Embryonic facial prominence (tissue), 1 donor: ENCODE measurements around the gene ZNF148.

Source experiments
- DNase-seq: peaks from one replicate; pipeline ENCODE4 v3.0.0-alpha.2; 2016; ENCODE audit errors: extremely low spot score

The ZNF148 gene

DNA sequence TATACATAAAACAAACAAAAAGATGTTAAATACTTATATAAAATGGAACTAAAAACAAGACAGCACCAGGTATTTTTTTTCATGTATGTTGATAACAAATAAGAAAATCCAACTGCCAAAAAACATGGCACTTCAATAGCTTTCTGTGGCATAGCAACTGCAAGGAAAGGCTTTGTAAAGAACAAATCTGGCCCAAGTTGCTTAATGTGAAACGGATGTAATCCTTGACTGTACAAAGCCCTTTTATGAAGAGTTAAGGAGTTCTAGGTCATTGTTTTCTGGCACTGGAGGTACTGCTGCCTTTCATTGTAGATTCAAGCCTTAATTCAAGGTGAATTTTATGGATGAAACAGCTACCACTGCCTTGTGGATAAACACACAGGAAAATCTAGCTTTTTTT lies 93.7 kb downstream of the ZNF148 start:
- no peak for DNase-seq

DNA sequence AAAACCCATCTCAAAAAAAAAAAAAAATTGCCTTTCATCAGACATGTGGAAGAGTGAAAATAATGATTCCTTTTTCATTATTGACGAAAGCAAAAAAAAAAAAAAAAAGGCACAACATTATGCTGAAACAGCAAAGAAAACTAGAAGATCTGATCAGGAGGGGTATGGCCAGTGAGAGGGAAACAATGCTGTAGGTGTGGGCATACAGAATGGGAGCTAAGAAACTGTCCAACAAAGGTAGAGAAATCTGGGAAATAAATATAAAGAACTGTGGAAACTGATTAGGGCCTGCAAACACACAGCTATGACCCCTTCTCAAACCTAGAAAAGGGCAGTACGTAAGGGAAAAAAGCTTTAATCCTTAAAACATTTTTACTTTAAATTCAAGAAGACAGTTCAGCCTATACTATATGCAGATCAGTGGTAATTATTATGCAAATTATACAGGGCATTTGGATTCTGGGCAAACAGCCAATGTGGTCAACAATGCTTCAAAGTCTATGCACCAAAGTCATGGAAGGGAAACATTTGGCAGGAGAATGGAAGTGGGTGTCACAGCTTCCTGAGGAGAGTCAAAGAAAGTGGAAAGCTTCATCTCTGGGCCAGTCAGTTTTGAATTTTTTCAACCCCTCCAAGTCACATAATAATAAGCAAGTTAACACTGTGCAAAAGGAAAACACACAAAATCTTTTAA lies 94.3 kb downstream of the ZNF148 start:
- DNase-seq: no peak

DNA sequence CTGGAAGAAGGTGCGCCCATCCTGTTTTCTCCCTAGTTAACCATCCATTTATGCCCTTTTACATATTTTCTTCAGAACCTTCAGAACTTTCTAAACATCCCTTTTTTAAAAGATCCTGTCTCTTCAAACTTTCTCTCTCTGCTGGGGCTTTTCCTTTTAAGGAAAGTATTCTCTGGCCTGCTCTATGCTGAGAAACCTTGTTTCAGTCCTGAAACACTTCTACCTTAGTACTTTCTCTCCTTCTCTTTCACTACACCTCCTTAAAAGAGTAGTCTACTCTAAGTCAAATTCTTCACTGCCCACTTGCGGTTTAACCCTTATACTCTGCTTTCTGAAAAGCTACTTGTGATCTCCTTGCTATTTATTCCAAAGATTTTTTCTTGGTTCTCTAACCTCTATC lies 97.0 kb downstream of the ZNF148 start:
- DNase-seq: no peak

DNA sequence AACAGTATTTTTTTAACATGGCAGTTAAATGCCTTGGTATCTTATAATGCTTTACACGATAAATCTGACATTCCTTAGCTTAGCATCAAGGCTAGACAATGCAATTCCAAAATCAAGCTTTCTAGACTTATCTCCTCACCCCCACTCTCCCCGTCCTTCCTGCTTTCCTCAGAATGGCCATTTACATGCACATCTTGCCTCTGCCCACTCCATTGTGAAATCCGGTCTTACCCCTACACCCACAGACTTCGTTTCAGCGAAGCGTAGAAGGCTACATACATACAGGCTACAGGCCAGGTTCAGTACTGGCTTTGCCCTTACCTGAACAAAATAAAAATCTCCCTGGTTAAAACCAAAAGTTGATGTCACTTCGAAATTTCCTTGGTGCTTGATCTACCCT lies 104.0 kb downstream of the ZNF148 start:
- DNase-seq: no peak

DNA sequence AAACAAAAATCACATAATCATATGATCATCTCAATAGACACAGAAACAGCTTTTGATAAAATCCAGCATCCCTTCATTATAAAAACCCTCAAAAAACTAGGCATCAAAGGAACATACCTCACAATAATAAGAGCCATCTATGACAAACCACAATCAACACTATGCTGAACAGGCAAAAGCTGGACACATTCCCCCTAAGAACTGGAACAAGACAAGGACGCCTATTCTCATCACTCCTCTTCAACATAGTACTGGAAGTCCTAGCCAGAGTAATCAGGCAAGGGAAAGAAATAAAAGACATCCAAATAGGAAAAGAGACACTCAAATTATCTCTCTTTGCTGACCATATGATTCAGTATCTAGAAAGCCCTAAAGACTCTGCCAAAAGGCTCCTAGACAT lies 107.7 kb downstream of the ZNF148 start:
- no peak for DNase-seq

DNA sequence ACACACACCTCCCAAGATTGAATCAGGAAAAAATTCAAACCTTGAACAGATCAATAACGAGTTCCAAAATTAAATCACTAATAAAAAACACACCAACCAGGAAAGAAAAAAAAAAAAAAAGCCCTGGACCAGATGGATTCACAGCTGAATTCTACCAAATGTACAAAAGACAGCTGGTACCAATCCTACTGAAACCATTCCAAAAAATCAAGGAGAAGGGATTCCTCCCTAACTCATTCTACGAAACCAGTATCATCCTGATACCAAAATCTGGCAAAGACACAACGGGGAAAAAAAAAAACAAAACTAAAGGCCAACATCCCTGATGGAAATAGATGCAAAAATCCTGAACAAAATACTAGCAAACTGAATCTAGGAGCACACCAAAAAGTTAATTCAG lies 108.2 kb downstream of the ZNF148 start:
- no peak for DNase-seq

DNA sequence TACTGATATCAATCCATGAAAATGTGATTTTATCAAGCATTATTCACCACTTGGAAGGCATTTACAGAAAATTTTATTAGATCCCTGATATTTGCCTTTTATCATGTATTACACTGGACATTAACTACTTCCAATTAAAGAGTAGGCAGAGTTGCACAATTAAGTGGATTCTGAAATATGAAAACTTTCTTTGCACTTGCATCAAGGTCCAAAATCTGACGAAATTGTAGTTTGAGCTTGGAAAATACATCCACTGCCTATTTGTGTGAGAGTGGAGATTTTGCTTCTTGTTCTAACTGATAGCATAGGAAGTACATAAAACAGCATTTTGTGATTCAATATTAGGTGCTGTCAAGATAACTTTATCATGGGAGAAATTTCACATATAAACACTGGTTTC lies 113.0 kb downstream of the ZNF148 start:
- DNase-seq: no peak

DNA sequence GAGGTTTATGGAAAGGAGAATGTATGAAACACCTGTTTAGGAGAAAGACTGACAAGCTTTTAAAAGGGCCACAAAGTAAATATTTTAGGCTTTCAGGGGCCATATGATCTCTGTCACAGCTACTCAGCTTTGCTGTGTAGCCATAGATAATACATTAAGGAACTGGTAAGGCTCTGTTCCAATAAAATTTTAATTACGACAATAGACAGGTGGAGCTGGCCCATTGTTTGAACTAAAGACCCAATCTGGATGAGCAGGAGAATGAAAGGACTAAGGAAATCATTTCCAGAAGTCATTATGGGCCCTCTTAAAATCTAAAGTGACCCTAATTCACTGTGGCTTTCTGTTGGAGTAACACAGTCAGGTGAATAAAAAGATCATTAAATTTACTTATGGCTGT lies 114.1 kb downstream of the ZNF148 start:
- DNase-seq: no peak

DNA sequence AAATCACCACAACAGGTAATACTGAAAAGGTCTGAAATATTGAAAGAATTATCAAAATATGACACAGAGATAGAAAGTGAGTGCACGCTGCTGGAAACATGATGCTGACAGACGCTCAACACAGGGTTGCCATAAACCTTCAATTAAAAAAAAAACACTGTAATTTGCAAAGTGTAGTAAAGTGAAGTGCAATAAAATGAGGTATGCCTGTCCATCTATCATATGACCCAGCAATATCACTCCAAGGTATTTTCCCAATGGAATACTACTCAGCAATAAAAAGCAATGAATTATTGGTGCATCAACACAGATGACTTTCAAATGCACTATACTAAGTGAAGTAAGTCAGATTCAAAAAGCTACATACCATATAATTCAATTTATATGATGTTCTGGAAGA lies 115.0 kb downstream of the ZNF148 start:
- no peak for DNase-seq

DNA sequence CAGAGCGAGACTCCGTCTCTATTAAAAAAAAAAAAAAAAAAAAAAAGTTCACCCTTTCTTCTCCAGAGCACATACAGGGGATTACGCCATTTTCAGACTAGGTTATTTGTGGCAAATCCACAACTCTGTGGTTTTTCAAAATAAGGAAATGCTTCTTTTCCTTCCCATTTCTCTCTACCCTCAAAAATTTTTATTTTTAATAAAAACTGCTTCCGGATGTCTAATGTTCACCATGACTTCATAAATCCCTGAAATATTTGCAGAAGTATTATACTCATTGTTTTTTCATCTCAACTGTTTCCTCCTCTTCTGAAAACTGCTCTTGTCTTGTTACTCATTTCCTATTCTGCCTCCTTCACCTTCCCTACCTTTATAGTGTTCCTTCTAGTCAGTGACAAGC lies 117.6 kb downstream of the ZNF148 start:
- DNase-seq: no peak

DNA sequence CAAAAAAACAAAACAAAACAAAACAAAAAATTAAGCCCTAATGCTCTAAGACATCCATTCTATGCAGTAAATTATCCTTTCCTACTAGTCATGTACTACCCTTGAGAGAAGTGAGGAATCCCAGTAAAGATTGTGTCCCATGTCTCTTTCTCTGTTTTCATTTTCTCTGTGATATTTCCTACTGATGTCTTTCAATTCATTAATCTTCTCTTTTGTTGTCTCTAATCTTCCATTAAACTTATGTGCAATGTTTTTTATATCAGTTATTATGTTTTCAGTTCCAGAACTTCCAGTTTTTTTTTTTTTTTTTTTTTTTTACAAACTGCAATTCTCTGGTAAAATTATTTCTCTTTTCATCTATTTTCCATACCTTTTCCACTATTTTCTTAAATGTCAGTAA lies 118.5 kb downstream of the ZNF148 start:
- DNase-seq: no peak

DNA sequence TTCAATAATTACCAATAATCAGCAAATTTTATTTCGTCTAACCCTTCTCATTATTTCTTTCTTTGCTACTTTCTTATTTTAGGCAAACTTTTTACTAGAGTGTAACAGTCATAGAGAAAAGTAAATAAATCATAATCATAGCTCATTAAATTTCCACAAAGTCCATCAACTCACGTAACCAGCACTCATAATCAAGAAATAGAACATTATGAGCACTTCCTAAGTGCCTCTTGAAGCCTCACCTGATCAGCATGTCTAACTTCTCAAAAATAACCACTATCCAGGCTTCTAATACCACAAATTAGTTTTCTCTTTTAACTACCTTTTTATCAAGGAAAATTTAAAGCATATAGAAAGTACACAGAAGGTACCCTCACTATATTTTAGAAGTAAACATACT lies 124.2 kb downstream of the ZNF148 start:
- no peak for DNase-seq

DNA sequence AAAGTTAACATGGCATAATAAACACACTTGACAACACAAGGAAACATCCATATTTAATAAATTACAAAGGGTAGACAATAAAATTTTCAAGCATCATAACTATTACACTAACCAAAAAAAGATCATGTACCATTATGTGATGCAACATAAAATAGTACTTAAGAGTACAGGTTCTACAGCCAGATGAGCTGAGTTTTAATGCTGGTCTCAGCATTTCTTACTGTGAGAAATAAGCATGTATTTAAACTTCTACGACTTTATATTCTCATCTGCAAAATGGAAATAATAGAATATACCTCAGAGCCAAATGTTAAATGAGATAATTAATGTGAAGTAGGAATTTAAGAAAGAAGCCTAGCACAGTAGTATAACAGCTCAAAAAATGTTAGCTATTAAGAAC lies 128.9 kb downstream of the ZNF148 start:
- DNase-seq: no peak

DNA sequence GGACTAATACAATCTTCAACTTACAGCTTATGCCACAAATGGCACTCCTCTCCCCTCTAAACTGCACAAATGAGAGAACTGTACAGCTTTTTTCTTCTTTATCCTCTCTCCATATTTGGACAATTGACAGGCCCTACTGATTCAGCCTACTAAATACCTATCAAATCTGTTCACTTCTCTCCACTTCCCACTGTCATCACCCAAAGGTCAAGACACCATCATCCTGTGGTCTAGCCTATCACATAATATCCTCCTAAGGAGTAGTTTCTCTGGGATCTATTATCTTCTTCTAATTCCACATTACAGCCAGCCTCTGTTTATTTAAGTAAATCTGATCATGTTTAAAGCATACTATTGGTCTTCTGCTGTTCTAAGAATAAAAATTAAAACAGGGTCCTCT lies 129.6 kb downstream of the ZNF148 start:
- no peak for DNase-seq

DNA sequence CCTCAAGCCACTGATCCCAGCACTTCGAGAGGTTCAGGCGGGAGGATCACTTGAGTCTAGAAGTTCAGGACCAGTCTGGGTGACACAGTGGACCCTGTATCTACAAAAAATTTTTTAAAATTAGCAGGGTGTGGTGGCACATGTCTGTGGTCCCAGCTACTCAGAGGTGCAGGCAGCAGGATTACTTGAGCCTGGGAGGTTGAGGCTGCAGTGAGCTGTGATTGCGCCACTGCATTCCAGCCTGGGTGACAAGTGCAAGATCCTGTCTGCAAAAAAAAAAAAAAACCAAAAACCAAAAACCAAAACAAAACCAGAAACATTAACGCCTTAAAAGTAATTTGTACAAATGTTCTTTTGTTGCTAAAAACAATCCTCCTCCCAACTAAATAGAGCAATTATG lies 134.6 kb downstream of the ZNF148 start:
- no peak for DNase-seq

DNA sequence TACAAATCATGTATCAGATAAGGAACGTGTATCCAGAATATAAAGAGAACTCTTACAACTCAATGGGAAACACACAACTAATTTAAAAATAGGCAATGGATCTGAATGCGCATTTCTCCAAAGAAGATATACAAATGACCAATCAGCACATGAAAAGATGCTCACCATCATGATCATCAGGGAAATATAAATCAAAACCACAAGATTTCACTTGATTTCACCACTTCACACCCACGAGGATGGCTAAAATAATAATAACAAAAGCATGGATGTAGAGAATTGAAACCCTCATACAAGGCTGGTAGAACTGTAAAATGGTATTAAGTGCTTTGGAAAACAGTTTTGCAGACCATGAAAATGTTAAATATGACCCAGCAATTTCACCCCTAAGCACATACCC lies 135.9 kb downstream of the ZNF148 start:
- no peak for DNase-seq

DNA sequence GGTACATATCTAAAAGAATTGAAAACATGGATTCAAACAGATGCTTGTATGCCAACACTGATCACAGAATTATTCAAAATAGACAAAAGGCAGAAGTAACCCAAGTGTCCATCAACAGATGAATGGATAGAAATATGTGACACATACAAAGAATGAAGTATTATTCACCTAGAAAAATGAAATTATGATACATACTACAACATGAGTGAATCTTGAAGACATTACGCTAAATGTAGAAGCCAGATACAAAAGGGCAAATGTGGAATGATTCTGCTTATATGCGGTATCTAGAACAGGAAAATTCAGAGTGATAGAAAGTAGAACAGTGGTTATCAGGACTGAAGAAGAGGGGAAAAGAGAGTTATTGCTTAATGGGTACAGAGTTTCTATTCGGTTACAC lies 136.4 kb downstream of the ZNF148 start:
- no peak for DNase-seq

DNA sequence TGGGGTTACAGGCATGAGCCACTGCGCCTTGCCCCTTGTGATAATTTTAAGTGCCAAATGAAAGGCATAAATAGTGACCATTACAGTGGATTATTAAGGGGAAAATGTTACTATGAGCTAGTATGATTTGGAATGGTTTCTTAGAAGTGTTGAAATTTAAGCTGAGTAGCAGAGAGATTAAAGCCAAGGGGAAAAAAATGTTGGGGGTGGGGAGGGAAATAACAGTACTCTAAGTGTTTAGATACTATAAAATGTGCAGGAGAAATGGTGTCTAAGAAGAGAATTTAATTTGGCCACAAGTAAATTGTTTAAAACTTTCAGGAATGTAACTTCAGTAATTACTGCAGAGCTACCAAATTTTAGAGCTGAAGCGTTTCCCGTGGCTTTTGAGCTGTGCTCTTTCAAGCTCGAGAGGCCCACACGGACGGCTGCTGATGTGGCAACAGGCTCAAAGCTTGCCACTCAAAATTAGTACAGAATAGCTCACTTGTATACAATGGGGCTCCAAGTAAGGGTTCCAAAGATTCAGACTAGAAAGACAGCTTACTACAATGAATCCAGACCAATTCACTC lies 138.7 kb downstream of the ZNF148 start:
- DNase-seq: no peak

DNA sequence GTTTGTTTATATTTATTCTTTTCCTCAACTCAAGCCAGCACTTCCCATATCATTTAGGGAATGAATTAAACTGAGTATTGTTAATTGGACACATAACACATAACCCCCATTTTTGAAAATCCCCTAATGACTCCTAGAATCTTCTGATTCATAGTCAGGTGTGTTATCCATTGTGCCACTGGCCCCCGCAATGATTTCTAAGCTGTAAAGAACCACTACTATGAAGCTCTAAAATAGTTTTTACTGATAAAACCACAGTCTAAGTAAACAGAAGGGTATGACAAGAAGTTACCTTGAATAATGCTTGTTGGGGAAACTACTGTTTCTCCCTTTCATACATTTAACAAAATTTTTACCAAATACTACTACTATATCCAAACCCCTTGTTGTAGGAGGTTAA lies 140.3 kb downstream of the ZNF148 start:
- DNase-seq: no peak

DNA sequence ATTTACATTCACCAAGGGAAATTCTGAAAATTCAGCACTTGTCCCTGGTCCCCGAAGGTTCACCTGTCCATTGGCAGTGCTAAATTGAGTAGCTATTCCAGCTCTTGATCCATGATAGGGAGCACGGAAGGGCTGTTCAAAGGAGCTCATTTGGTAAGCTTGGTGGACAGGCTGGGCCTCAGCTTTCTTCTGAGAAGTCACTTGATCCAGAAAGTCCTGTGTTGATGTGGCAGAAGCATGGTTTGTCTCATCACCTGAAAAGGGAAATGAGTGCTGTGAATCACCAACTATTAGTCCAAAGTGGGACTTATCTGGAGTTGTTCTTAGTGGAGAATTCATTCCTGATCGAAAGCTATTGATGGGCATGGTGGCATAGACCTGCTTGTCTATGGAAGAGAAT lies 142.7 kb downstream of the ZNF148 start:
- no peak for DNase-seq

DNA sequence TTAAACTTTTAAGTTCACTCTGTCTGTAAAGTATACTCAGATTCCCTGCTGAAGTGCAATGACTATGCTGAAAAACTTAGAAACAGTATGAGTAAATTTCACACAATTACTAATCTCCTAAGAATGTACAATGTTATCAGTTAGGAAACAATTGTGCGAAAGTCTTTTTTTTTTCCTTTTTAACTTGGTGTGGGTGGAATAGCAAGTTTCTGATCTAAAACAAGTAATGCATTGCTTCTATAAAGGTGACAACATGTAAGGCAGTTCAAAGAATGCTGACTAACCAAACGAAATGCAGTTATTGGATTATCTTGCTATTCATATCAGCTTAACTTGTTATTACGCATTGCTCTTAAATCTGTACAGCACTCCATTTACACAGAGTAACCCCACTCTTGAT lies 143.2 kb downstream of the ZNF148 start:
- DNase-seq: no peak

DNA sequence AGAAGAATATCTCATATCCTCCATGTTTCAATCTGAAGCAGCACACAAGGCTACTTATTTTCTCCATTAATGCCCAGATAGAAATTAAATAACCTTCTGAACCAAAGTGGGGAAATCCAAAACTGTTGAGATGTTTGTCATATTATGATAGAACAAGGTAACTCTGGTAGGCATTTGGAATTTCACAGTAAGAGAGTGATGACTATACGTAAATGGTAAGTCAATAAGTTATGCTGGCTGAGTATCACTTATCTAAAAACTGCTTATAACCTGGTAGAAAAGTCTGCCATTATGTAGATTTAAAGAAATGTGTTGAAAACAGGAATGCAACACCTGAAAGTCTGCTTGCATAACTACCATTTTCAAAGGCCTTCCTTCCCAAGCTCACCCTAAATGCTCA lies 145.4 kb downstream of the ZNF148 start:
- no peak for DNase-seq

DNA sequence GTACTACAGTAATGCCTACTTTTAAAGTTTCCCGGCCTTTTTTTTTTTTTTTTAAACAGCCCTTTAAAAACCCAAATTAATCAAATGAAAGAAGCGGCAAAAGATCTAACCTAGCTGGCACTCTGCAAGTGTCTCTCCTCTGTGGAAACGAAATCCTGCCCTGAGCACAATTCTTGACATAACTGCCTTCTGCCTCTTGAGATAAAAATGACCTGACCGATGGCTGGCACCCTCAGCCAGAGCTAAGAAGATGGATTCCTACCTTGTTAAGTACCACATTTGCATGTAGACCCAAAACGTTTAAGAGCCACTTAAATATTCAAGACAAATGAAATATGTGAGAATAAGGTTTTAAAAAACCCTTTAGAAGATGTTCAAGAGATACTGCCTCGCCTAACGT lies 146.0 kb downstream of the ZNF148 start:
- no peak for DNase-seq

DNA sequence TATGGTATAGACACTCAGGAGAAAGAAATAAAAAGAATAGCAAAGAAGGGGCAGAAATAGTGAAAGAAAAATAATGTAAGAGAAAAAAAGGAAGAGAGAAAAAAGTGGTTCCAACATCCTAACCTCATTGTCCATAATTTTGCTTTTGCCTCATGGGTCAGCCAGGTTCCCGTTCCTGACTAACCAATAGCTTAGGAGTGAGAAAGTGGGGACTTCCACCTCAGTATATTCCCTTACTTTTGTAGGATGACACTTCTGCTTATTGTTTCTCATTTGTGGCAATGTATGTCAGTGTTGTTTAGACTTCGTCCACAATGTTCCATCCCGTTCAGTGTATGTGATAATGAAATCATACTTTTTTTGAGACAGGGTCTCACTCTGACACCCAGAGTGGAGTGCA lies 153.3 kb downstream of the ZNF148 start:
- DNase-seq: no peak
